Left ventricle myocardium inferior (tissue), 1 donor: ENCODE measurements around the gene FGD5. TPM values are rescaled to one million over a fixed set of nuclear protein-coding genes. Genes with fewer than 3 reads are reported as not detected.

Experiments
- DNase-seq: peaks from one replicate; pipeline ENCODE4 v3.0.0-alpha.2; 2020
- H3K27ac ChIP-seq: fragments of 200-600 bp; replicated peaks from 2 replicates; pipeline ENCODE4 v1.8.0; 2021
- H3K27me3 ChIP-seq: fragments of 200-600 bp; 2 replicates; pipeline ENCODE4 v1.8.0; 2021; ENCODE audit warnings: low read depth
- H3K36me3 ChIP-seq: fragments of 200-600 bp; 2 replicates; pipeline ENCODE4 v1.8.0; 2021
- H3K4me1 ChIP-seq: fragments of 200-600 bp; 2 replicates; pipeline ENCODE4 v1.8.0; 2021
- H3K4me3 ChIP-seq: fragments of 200-600 bp; 2 replicates; pipeline ENCODE4 v1.8.0; 2021; ENCODE audit warnings: mild to moderate bottlenecking, moderate library complexity
- H3K9me3 ChIP-seq: fragments of 200-600 bp; replicated peaks from 2 replicates; pipeline ENCODE4 v1.8.0; 2021
- CTCF ChIP-seq: fragments of 200-600 bp; IDR thresholded peaks from 2 replicates; pipeline ENCODE4 v1.8.0; 2021; ENCODE audit warnings: antibody characterized with exemption, mild to moderate bottlenecking, borderline replicate concordance
- intact Hi-C: fragments of 100-400 bp; cut with micrococcal nuclease; formaldehyde crosslinking; loops from one replicate; pipeline ENCODE4 v1.11.0; 2022
- total RNA-seq: library from RNA; stranded (reverse); fragmentation: NEBNext Ultra II Directional; extraction: Animal tissue kit (Norgen Biotek cat#: 25700); gene quantifications from one replicate; pipeline ENCODE4 v1.2.1, GENCODE V29; 2021
- donor health status: DM: no; HTN: yes; CAD: no; lungs with severe emphysema.

The FGD5 gene
- total RNA-seq, 1 donor from 2014 or later, result 13.9 TPM

- H3K27ac ChIP-seq, result no peak overlapping the region
- no peak for DNase-seq
- H3K36me3 ChIP-seq, result no peaks in the 10 kb centered on the region
- no peaks in the 10 kb centered on the region for H3K9me3 ChIP-seq
- H3K4me3 ChIP-seq, result no peak overlapping the region
- intact Hi-C loops, result loop anchor here (10.0 kb wide), 1 partner anchor 113 kb away; the partner anchor contains the start of gene C3orf20
- no peak for TF ChIP-seq CTCF
- H3K27me3 ChIP-seq, result peaks cover 71% of the 10 kb centered on the region
- peaks cover 34% of the 10 kb centered on the region for H3K4me1 ChIP-seq
Measured at GRCh38 chr3:14787630-14788029, 31.1 kb upstream of the FGD5 start.

- no peaks in the 10 kb centered on the region for H3K9me3 ChIP-seq
- intact Hi-C loops, result loop anchor here (10.0 kb wide), 1 partner anchor 114 kb away; the partner anchor contains the start of gene C3orf20
Measured at GRCh38 chr3:14788644-14789043, 30.1 kb upstream of the FGD5 start.

GRCh38 chr3:14789221-14789620 lies 29.5 kb upstream of the FGD5 start:
- no peaks in the 10 kb centered on the region for H3K36me3 ChIP-seq

More at GRCh38 chr3:14788644-14789043, 30.1 kb upstream of the FGD5 start:
- peaks cover 71% of the 10 kb centered on the region for H3K27me3 ChIP-seq
- H3K4me1 ChIP-seq, result peaks cover 45% of the 10 kb centered on the region
- no peaks in the 10 kb centered on the region for H3K36me3 ChIP-seq
- no peak overlapping the region for H3K4me3 ChIP-seq
- H3K27ac ChIP-seq, result no peak overlapping the region
- TF ChIP-seq CTCF, result no peak
- no peak for DNase-seq

GRCh38 chr3:14789640-14790285 lies 29.0 kb upstream of the FGD5 start:
- Histone ChIP-seq H3K36me3 (no peaks in the 10 kb centered on the region), H3K9me3 (no peaks in the 10 kb centered on the region), H3K4me1 (peaks cover 45% of the 10 kb centered on the region), H3K27me3 (peaks cover 62% of the 10 kb centered on the region), H3K27ac (no peak overlapping the region), H3K4me3 (no peak overlapping the region)
- TF ChIP-seq CTCF, result no peak
- intact Hi-C loops, result loop anchor here (5.0 to 10.0 kb wide), 2 partner anchors 115 to 133 kb away; partner anchors contain the start of gene C3orf20
- DNase-seq, result no peak

More at GRCh38 chr3:14789221-14789620, 29.5 kb upstream of the FGD5 start:
- Histone ChIP-seq H3K27me3 (peaks cover 67% of the 10 kb centered on the region), H3K4me1 (peaks cover 46% of the 10 kb centered on the region), H3K27ac (no peak overlapping the region), H3K4me3 (no peak overlapping the region), H3K9me3 (no peaks in the 10 kb centered on the region)
- intact Hi-C loops, result loop anchor here (10.0 kb wide), 1 partner anchor 114 kb away; the partner anchor contains the start of gene C3orf20
- DNase-seq, result no peak
- TF ChIP-seq CTCF, result no peak

- no peaks in the 10 kb centered on the region for H3K9me3 ChIP-seq
- intact Hi-C loops, result loop anchor here (5.0 kb wide), 1 partner anchor 131 kb away; no protein-coding TSS in a partner anchor
Measured at GRCh38 chr3:14791343-14791945, 27.3 kb upstream of the FGD5 start.

More at GRCh38 chr3:14791343-14791945, 27.3 kb upstream of the FGD5 start:
- Histone ChIP-seq H3K27me3 (peaks cover 45% of the 10 kb centered on the region), H3K4me1 (peaks cover 42% of the 10 kb centered on the region), H3K36me3 (no peaks in the 10 kb centered on the region), H3K4me3 (no peak overlapping the region), H3K27ac (no peak overlapping the region)
- peak; percentile 64 for DNase-seq
- peak; percentile 84 for TF ChIP-seq CTCF
